K562 (cell line): ENCODE measurements around the gene MAPRE2. TPM values are rescaled to one million over a fixed set of nuclear protein-coding genes. Genes with fewer than 3 reads are reported as not detected.

Experiments used
- C11orf30 ChIP-seq: fragments of 450-650 bp; IDR thresholded peaks from 2 replicates; pipeline ENCODE4 v1.6.1; 2016; ENCODE audit warnings: low read depth, mild to moderate bottlenecking
- CHD4 ChIP-seq: fragments of 200-600 bp; sonication (generic); IDR thresholded peaks from 3 replicates; pipeline ENCODE4 v1.6.1; 2012; ENCODE audit warnings: low read depth, mild to moderate bottlenecking, mixed read lengths, low read length, inconsistent platforms; ENCODE audit not compliant: insufficient read depth, insufficient replicate concordance, poor library complexity, severe bottlenecking
- EGR1 ChIP-seq: fragments of 450-650 bp; conservative IDR thresholded peaks from 2 replicates; pipeline ENCODE4 v1.6.1; 2017; ENCODE audit warnings: mild to moderate bottlenecking
- SIX5 ChIP-seq, 2 experiments: IDR thresholded peaks; 2 replicates each; pipeline ENCODE4 v1.6.1; 2011; ENCODE audit warnings: low read length in 2 of 2, borderline replicate concordance in 1 of 2, low read depth in 1 of 2, mild to moderate bottlenecking in 1 of 2, moderate library complexity in 1 of 2; ENCODE audit not compliant: insufficient read depth in 1 of 2
- ZBTB1 ChIP-seq: sonication (generic); formaldehyde crosslinking; IDR thresholded peaks from 2 replicates; pipeline ENCODE4 v1.8.1; 2023; ENCODE audit warnings: missing genetic modification reagents, low read depth, mild to moderate bottlenecking, borderline replicate concordance
- ZNF707 ChIP-seq: fragments of 250-450 bp; sonication (Bioruptor Pico); conservative IDR thresholded peaks from 2 replicates; pipeline ENCODE4 v1.8.0; 2022; ENCODE audit warnings: inconsistent platforms, mild to moderate bottlenecking, moderate library complexity
- polyA plus RNA-seq, 8 experiments: library from polyadenylated mRNA; depleted of rRNA in 4 of 8; stranded (reverse) in 5 of 8; unstranded in 3 of 8; fragments of >200 nt; fragmentation: Nextera tagmentation in 2 of 8; fragmentation: Illumina TruSeq in 1 of 8; extraction: Ambion mirVana in 2 of 8; extraction: Trizol in 1 of 8; gene quantifications; 2 replicates each; pipeline versions ENCODE4 v1.2.1 to v1.2.3, GENCODE V29; 2011 to 2014; ENCODE audit warnings: inconsistent platforms in 1 of 8, missing spikeins in 1 of 8
- total RNA-seq, 7 experiments: library from RNA; depleted of rRNA in 6 of 7; stranded (reverse); fragments of >200 nt in 6 of 7; fragmentation: Illumina TruSeq in 2 of 7; extraction: Trizol in 2 of 7; gene quantifications; 2 replicates each; pipeline versions ENCODE4 v1.2.1 to v1.2.3, GENCODE V29; 2011 to 2021; ENCODE audit warnings: low replicate concordance in 1 of 7
- TF ChIP-seq, protein P1 (sequence below): sonication (generic); formaldehyde crosslinking; IDR thresholded peaks from 2 replicates; pipeline ENCODE4 v1.8.1; 2022; ENCODE audit warnings: missing genetic modification reagents
- TF ChIP-seq, protein P2 (sequence below): fragments of 450-650 bp; formaldehyde crosslinking; IDR thresholded peaks from 2 replicates; pipeline ENCODE4 v1.4.0; 2020; ENCODE audit warnings: mild to moderate bottlenecking, moderate library complexity
- TF ChIP-seq, protein P3 (sequence below): fragments of 450-650 bp; IDR thresholded peaks from 2 replicates; pipeline ENCODE4 v1.6.1; 2016; ENCODE audit warnings: low read depth, mild to moderate bottlenecking, moderate library complexity
- TF ChIP-seq, protein P4 (sequence below): fragments of 250-450 bp; sonication (Bioruptor Pico); IDR thresholded peaks from 2 replicates; pipeline ENCODE4 v1.8.0; 2021; ENCODE audit warnings: moderate library complexity, mild to moderate bottlenecking, inconsistent platforms
- TF ChIP-seq, protein P5 (sequence below): fragments of 250-450 bp; sonication (Bioruptor Pico); IDR thresholded peaks from 2 replicates; pipeline ENCODE4 v1.8.0; 2021; ENCODE audit warnings: mild to moderate bottlenecking, moderate library complexity
- TF ChIP-seq, protein P6 (sequence below): sonication (generic); formaldehyde crosslinking; IDR thresholded peaks from 2 replicates; pipeline ENCODE4 v1.5.0; 2020; ENCODE audit warnings: missing genetic modification reagents
- TF ChIP-seq, protein P7 (sequence below), 2 experiments: IDR thresholded peaks in 1 of 2; conservative IDR thresholded peaks in 1 of 2; 2 replicates each; pipeline ENCODE4 v1.6.1; 2016; ENCODE audit warnings: low read depth in 2 of 2, mild to moderate bottlenecking in 1 of 2, missing compliant biosample characterization in 1 of 2, missing genetic modification characterization in 1 of 2, moderate library complexity in 1 of 2

The MAPRE2 gene
- total and polyA plus RNA-seq, 9 of the 15 experiments (the other 6 are each of a cell fraction or from before 2014, with no cell fraction given), result 32.3 to 70.7 (median 40.7) TPM

DNA sequence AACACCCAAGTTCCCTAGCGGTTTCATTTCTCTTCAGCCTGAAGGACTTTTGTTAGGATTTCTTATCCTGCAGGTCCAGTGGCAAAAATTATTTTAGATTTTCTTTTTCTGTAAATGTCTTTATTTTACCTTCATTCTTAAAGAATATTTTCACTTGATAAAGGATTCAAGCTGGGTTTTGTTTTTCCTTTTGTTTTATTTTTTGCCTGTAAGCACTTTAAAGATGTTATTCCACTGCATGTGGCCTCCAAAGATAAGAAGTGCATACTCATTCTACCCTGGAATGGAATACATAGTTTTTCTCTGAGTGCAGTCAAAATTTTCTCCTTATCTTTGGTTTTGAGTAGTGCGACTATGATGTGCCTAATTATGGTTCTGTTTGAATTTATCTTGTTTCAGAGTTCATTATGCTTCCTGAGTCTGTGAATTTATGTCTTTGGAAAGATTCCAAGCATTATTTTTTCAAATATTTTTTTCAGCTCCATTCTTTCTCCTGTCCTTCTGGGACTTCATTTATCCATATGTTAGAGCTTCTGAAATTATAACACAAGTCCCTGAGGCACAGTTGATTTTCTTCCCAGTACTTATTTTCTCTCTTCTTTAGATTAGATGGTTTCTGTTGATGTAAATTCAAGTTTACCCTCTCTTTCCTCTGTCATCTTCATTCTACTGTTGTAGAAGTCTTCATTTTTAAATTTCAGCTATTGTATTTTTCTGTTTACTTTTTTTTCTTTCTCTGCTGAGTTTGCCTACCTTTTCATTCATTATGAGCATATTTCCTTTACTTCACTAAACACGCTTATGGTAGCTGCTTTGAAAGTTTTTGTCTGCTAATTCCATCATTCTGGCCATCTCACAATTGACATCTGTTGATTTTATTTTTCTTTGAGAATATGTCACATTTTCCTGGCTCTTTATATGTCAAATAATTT is 69.6 kb downstream of the MAPRE2 start (continued):
- TF ChIP-seq, protein P1, sequence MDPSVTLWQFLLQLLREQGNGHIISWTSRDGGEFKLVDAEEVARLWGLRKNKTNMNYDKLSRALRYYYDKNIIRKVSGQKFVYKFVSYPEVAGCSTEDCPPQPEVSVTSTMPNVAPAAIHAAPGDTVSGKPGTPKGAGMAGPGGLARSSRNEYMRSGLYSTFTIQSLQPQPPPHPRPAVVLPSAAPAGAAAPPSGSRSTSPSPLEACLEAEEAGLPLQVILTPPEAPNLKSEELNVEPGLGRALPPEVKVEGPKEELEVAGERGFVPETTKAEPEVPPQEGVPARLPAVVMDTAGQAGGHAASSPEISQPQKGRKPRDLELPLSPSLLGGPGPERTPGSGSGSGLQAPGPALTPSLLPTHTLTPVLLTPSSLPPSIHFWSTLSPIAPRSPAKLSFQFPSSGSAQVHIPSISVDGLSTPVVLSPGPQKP (CRISPR knock-in tag), result no peak
- TF ChIP-seq, protein P2, sequence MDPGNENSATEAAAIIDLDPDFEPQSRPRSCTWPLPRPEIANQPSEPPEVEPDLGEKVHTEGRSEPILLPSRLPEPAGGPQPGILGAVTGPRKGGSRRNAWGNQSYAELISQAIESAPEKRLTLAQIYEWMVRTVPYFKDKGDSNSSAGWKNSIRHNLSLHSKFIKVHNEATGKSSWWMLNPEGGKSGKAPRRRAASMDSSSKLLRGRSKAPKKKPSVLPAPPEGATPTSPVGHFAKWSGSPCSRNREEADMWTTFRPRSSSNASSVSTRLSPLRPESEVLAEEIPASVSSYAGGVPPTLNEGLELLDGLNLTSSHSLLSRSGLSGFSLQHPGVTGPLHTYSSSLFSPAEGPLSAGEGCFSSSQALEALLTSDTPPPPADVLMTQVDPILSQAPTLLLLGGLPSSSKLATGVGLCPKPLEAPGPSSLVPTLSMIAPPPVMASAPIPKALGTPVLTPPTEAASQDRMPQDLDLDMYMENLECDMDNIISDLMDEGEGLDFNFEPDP (CRISPR knock-in tag), result no peak
- TF ChIP-seq, protein P3, sequence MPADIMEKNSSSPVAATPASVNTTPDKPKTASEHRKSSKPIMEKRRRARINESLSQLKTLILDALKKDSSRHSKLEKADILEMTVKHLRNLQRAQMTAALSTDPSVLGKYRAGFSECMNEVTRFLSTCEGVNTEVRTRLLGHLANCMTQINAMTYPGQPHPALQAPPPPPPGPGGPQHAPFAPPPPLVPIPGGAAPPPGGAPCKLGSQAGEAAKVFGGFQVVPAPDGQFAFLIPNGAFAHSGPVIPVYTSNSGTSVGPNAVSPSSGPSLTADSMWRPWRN, result peak; percentile 79
- no peak for TF ChIP-seq ZNF707 (CRISPR knock-in tag)
- TF ChIP-seq, protein P4, sequence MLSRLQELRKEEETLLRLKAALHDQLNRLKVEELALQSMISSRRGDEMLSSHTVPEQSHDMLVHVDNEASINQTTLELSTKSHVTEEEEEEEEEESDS (CRISPR knock-in tag), result no peak
- TF ChIP-seq C11orf30, result peak; percentile 98
- TF ChIP-seq, protein P5, sequence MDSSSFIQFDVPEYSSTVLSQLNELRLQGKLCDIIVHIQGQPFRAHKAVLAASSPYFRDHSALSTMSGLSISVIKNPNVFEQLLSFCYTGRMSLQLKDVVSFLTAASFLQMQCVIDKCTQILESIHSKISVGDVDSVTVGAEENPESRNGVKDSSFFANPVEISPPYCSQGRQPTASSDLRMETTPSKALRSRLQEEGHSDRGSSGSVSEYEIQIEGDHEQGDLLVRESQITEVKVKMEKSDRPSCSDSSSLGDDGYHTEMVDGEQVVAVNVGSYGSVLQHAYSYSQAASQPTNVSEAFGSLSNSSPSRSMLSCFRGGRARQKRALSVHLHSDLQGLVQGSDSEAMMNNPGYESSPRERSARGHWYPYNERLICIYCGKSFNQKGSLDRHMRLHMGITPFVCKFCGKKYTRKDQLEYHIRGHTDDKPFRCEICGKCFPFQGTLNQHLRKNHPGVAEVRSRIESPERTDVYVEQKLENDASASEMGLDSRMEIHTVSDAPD (CRISPR knock-in tag), result no peak
- TF ChIP-seq CHD4, result no peak
- no peak for TF ChIP-seq SIX5 (IDR thresholded peaks at IDR 0.05; ENCODE audit: borderline replicate concordance in 1 of 2, insufficient read depth in 1 of 2, low read depth in 1 of 2, low read length in 2 of 2)
- no peak for TF ChIP-seq EGR1
- TF ChIP-seq, protein P6, sequence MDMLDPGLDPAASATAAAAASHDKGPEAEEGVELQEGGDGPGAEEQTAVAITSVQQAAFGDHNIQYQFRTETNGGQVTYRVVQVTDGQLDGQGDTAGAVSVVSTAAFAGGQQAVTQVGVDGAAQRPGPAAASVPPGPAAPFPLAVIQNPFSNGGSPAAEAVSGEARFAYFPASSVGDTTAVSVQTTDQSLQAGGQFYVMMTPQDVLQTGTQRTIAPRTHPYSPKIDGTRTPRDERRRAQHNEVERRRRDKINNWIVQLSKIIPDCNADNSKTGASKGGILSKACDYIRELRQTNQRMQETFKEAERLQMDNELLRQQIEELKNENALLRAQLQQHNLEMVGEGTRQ (CRISPR knock-in tag), result no peak
- TF ChIP-seq, protein P7, sequence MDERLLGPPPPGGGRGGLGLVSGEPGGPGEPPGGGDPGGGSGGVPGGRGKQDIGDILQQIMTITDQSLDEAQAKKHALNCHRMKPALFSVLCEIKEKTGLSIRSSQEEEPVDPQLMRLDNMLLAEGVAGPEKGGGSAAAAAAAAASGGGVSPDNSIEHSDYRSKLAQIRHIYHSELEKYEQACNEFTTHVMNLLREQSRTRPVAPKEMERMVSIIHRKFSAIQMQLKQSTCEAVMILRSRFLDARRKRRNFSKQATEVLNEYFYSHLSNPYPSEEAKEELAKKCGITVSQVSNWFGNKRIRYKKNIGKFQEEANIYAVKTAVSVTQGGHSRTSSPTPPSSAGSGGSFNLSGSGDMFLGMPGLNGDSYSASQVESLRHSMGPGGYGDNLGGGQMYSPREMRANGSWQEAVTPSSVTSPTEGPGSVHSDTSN (CRISPR knock-in tag; IDR thresholded peaks at IDR 0.05; ENCODE audit: low read depth), result no peak
- TF ChIP-seq, protein P7 (tag; conservative IDR thresholded peaks at IDR 0.05; ENCODE audit: low read depth), result peak; percentile 97
- TF ChIP-seq ZBTB1 (CRISPR knock-in tag), result no peak
